Neural cell (in vitro differentiated cells): Measurements from ENCODE around the gene NRG3. TPM values are rescaled to one million over a fixed set of nuclear protein-coding genes. Genes with fewer than 3 reads are reported as not detected.

Experiments
- H2AFZ ChIP-seq: fragments of 200-600, 300-800 bp; sonication (generic), shearing (Covaris generic); 2 replicates; pipeline ENCODE4 v1.6.0; 2014; ENCODE audit warnings: low read depth, mild to moderate bottlenecking, antibody characterized with exemption, low read length, moderate library complexity
- H3F3A ChIP-seq: fragments of 200-600 bp; shearing (Covaris generic); 2 replicates; pipeline ENCODE4 v1.6.1; 2016; ENCODE audit warnings: mild to moderate bottlenecking, moderate library complexity, mixed read lengths, antibody characterized with exemption, low read length; ENCODE audit not compliant: insufficient read depth, poor library complexity, severe bottlenecking
- H3K27ac ChIP-seq: fragments of 200-600, 300-800 bp; sonication (generic), shearing (Covaris generic); 2 replicates; pipeline ENCODE4 v1.5.1; 2014; ENCODE audit warnings: mild to moderate bottlenecking, low read length, moderate library complexity
- H3K27me3 ChIP-seq: fragments of 300-800, 200-600 bp; sonication (generic), shearing (Covaris generic); 2 replicates; pipeline ENCODE4 v1.6.0; 2014; ENCODE audit warnings: mild to moderate bottlenecking, low read depth, low read length, moderate library complexity; ENCODE audit not compliant: insufficient read depth
- H3K36me3 ChIP-seq: fragments of 300-800, 200-600 bp; sonication (generic), shearing (Covaris generic); 2 replicates; pipeline ENCODE4 v1.5.1; 2014; ENCODE audit warnings: mild to moderate bottlenecking, antibody characterized with exemption, low read length, moderate library complexity; ENCODE audit not compliant: insufficient read depth
- H3K4me2 ChIP-seq: fragments of 300-800, 200-600 bp; sonication (generic), shearing (Covaris generic); 2 replicates; pipeline ENCODE4 v1.6.0; 2014; ENCODE audit warnings: mild to moderate bottlenecking, low read length
- H3K4me3 ChIP-seq: fragments of 300-800, 200-600 bp; sonication (generic), shearing (Covaris generic); 2 replicates; pipeline ENCODE4 v1.5.1; 2014; ENCODE audit warnings: mild to moderate bottlenecking, low read length, moderate library complexity
- H3K79me2 ChIP-seq: fragments of 200-600 bp; shearing (Covaris generic); replicated peaks from 2 replicates; pipeline ENCODE4 v1.6.0; 2014; ENCODE audit warnings: mild to moderate bottlenecking, low read length, moderate library complexity; ENCODE audit not compliant: insufficient read depth
- H3K9ac ChIP-seq: fragments of 300-800, 200-600 bp; sonication (generic), shearing (Covaris generic); 2 replicates; pipeline ENCODE4 v1.6.1; 2016; ENCODE audit warnings: mild to moderate bottlenecking, low read length, mixed read lengths
- H3K9me2 ChIP-seq: fragments of 200-600 bp; shearing (Covaris generic); 2 replicates; pipeline ENCODE4 v1.6.1; 2016; ENCODE audit warnings: mild to moderate bottlenecking, low read length, mixed read lengths; ENCODE audit not compliant: insufficient read depth
- H3K9me3 ChIP-seq: fragments of 200-600, 300-800 bp; sonication (generic), shearing (Covaris generic); 2 replicates; pipeline ENCODE4 v1.6.1; 2016; ENCODE audit warnings: mild to moderate bottlenecking, mixed run types, low read length, moderate library complexity, mixed read lengths
- H4K20me1 ChIP-seq: fragments of 200-600 bp; shearing (Covaris generic); 2 replicates; pipeline ENCODE4 v1.6.1; 2016; ENCODE audit warnings: mild to moderate bottlenecking, mixed run types; ENCODE audit not compliant: insufficient read depth
- CTCF ChIP-seq: fragments of 450-650 bp; IDR thresholded peaks from 2 replicates; pipeline ENCODE4 v1.5.1; 2014; ENCODE audit warnings: antibody characterized with exemption, mild to moderate bottlenecking, moderate library complexity; ENCODE audit not compliant: poor library complexity, severe bottlenecking
- EP300 ChIP-seq: fragments of 450-650 bp; conservative IDR thresholded peaks from 2 replicates; pipeline ENCODE4 v1.6.1; 2014; ENCODE audit warnings: antibody characterized with exemption, mild to moderate bottlenecking, moderate library complexity; ENCODE audit not compliant: poor library complexity, severe bottlenecking
- EZH2 ChIP-seq: fragments of 200-600, 300-800 bp; shearing (Covaris generic), sonication (generic); IDR thresholded peaks from 2 replicates; pipeline ENCODE4 v1.6.1; 2014; ENCODE audit warnings: antibody characterized with exemption, low read length, borderline replicate concordance, mild to moderate bottlenecking; ENCODE audit not compliant: insufficient read depth, poor library complexity, severe bottlenecking
- MXI1 ChIP-seq: fragments of 450-650 bp; conservative IDR thresholded peaks from 2 replicates; pipeline ENCODE4 v1.6.1; 2014; ENCODE audit warnings: antibody characterized with exemption, mild to moderate bottlenecking; ENCODE audit not compliant: poor library complexity, severe bottlenecking
- POLR2AphosphoS5 ChIP-seq: IDR thresholded peaks from 2 replicates; pipeline ENCODE4 v1.6.1; 2012
- RAD21 ChIP-seq: fragments of 450-650 bp; conservative IDR thresholded peaks from 2 replicates; pipeline ENCODE4 v1.6.1; 2014; ENCODE audit warnings: antibody characterized with exemption, mild to moderate bottlenecking, moderate library complexity
- SMC3 ChIP-seq: fragments of 450-650 bp; conservative IDR thresholded peaks from 2 replicates; pipeline ENCODE4 v1.6.1; 2014; ENCODE audit warnings: antibody characterized with exemption, mild to moderate bottlenecking, moderate library complexity; ENCODE audit not compliant: poor library complexity
- TAF1 ChIP-seq: IDR thresholded peaks from 2 replicates; pipeline ENCODE4 v1.6.1; 2012; ENCODE audit warnings: low read depth
- polyA plus RNA-seq: library from polyadenylated mRNA; depleted of rRNA; stranded (reverse); fragments of >200 nt; gene quantifications from 2 replicates; pipeline ENCODE4 v1.2.3, GENCODE V29; 2014
- TF ChIP-seq, protein P1 (sequence below): IDR thresholded peaks from 2 replicates; pipeline ENCODE4 v1.6.1; 2012; ENCODE audit warnings: borderline replicate concordance

Gene NRG3
- polyA plus RNA-seq, 1 donor from 2014 or later = 14.0 TPM

DNA sequence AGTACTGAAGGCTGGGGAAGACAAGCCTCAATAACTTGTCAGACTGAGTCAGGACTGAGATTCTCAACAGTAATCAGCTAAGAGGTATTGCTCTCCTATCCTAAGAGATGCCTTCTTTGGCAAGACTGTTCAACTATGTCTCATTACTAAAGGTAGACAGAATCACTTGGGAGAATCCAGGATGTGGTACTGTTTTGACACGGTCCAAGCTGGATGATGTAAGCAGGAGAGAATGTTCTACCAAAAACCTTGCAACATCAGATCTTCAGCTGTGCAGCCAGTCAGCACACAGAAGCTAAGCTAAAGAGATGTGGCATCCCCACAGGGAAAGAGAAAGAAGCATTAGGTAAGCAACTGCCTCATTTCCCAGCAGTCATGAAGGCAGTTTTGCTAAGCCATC, 391.4 kb downstream of the NRG3 start:
- Histone ChIP-seq H4K20me1 (no peaks in the 10 kb centered on the region), H3K27ac (no peak overlapping the region), H3K4me2 (no peak overlapping the region)

GRCh38 chr10:82267014-82267413, 392.0 kb downstream of the NRG3 start:
- Histone ChIP-seq H3K9ac (no peak overlapping the region), H3K4me2 (no peak overlapping the region), H3K36me3 (no peaks in the 10 kb centered on the region), H3K9me3 (no peaks in the 10 kb centered on the region), H4K20me1 (no peaks in the 10 kb centered on the region), H3K27me3 (no peaks in the 10 kb centered on the region), H3K27ac (no peak overlapping the region), H3K9me2 (no peaks in the 10 kb centered on the region), H3F3A (no peaks in the 10 kb centered on the region), H3K4me3 (no peak overlapping the region), H3K79me2 (no peaks in the 10 kb centered on the region), H2AFZ (no peak overlapping the region)
- TF ChIP-seq RAD21 = no peak
- no peak for TF ChIP-seq EZH2
- TF ChIP-seq EP300 = no peak
- TF ChIP-seq TAF1 = no peak
- no peak for TF ChIP-seq POLR2AphosphoS5
- TF ChIP-seq, protein P1, sequence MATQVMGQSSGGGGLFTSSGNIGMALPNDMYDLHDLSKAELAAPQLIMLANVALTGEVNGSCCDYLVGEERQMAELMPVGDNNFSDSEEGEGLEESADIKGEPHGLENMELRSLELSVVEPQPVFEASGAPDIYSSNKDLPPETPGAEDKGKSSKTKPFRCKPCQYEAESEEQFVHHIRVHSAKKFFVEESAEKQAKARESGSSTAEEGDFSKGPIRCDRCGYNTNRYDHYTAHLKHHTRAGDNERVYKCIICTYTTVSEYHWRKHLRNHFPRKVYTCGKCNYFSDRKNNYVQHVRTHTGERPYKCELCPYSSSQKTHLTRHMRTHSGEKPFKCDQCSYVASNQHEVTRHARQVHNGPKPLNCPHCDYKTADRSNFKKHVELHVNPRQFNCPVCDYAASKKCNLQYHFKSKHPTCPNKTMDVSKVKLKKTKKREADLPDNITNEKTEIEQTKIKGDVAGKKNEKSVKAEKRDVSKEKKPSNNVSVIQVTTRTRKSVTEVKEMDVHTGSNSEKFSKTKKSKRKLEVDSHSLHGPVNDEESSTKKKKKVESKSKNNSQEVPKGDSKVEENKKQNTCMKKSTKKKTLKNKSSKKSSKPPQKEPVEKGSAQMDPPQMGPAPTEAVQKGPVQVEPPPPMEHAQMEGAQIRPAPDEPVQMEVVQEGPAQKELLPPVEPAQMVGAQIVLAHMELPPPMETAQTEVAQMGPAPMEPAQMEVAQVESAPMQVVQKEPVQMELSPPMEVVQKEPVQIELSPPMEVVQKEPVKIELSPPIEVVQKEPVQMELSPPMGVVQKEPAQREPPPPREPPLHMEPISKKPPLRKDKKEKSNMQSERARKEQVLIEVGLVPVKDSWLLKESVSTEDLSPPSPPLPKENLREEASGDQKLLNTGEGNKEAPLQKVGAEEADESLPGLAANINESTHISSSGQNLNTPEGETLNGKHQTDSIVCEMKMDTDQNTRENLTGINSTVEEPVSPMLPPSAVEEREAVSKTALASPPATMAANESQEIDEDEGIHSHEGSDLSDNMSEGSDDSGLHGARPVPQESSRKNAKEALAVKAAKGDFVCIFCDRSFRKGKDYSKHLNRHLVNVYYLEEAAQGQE = no peak

More for the DNA sequence above, 391.4 kb downstream of the NRG3 start:
- H3K9me3 ChIP-seq = no peaks in the 10 kb centered on the region
- no peaks in the 10 kb centered on the region for H3K36me3 ChIP-seq
- H3K9me2 ChIP-seq = no peaks in the 10 kb centered on the region
- H3K27me3 ChIP-seq = no peaks in the 10 kb centered on the region
- H3K79me2 ChIP-seq = no peaks in the 10 kb centered on the region
- H3K9ac ChIP-seq = no peak overlapping the region
- H3K4me3 ChIP-seq = no peak overlapping the region
- H3F3A ChIP-seq = no peaks in the 10 kb centered on the region
- TF ChIP-seq MXI1 (no peak), POLR2AphosphoS5 (no peak), EZH2 (no peak), EP300 (no peak), SMC3 (no peak), RAD21 (no peak), CTCF (no peak), TAF1 (no peak)
- TF ChIP-seq, protein P1 = no peak
- H2AFZ ChIP-seq = no peak overlapping the region
